HFF-Myc (cell line): ENCODE results near the gene RASEF.
A peak's percentile ranks its signal among the peaks of the same experiment; 100 is the strongest.

ENCODE experiments used
- DNase-seq: peaks from one replicate; pipeline ENCODE4 v3.0.0-alpha.2; 2011; ENCODE audit warnings: low read depth; ENCODE audit errors: extremely low read depth
- H3K4me3 ChIP-seq: replicated peaks from 2 replicates; pipeline ENCODE4 v1.5.1; 2011; ENCODE audit warnings: low read depth, mild to moderate bottlenecking, control low read depth, low read length
- CTCF ChIP-seq: IDR thresholded peaks from 2 replicates; pipeline ENCODE4 v1.5.1; 2012; ENCODE audit warnings: mild to moderate bottlenecking, low read depth, low read length, control low read depth; ENCODE audit errors: missing control alignments

RASEF gene

GRCh38 chr9:82996941-82997340 lies 66.0 kb downstream of the RASEF start:
- no peak overlapping the region for H3K4me3 ChIP-seq
- TF ChIP-seq CTCF, result no peak
- no peak for DNase-seq

- TF ChIP-seq CTCF, result no peak
- H3K4me3 ChIP-seq, result no peak overlapping the region
- no peak for DNase-seq
Observed at GRCh38 chr9:82993856-82994605, 68.9 kb downstream of the RASEF start.

DNA sequence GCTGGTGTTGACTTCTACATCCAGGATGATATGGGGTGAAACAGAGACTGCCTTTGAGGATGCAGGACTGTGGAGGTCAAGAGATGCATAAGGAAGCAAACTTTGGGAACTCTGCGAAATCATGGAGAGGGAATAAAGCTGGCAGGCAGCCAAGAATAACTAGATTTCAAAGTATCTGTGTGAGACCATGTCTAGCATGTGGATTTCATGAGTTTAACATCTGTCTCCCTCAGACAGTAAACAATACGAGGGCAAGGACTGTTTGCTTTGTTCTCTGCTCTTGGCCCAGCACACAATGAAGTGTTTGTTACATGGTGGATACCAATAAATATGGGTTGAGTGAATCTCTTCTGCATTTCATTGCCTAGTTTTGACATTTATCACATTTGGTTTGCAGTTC lies 71.3 kb downstream of the RASEF start:
- H3K4me3 ChIP-seq, result no peak overlapping the region
- peak; percentile 32 for DNase-seq
- TF ChIP-seq CTCF, result no peak

- no peak for TF ChIP-seq CTCF
- no peak for DNase-seq
- H3K4me3 ChIP-seq, result no peak overlapping the region
Observed at GRCh38 chr9:82989929-82990328, 73.0 kb downstream of the RASEF start.

DNA sequence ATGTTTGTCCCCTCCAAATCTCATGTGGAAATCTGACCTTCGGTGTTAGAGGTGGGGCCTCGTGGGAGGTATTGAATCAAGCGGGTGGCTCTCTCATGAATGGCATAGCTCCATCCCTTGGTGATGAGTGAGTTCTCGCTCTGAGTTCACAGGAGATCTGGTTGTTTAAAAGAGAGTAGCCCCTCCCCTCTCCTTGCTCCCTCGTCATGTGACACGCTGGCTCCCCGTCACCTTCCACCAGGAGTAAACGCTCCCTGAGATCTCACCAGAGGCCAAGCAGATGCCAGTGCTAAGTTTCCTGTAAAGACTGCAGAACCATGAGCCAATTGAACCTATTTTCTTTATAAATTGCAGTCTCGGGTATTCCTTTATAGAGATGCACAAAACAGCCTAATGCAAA lies 74.5 kb downstream of the RASEF start:
- H3K4me3 ChIP-seq, result no peak overlapping the region
- DNase-seq, result no peak
- TF ChIP-seq CTCF, result no peak

DNA sequence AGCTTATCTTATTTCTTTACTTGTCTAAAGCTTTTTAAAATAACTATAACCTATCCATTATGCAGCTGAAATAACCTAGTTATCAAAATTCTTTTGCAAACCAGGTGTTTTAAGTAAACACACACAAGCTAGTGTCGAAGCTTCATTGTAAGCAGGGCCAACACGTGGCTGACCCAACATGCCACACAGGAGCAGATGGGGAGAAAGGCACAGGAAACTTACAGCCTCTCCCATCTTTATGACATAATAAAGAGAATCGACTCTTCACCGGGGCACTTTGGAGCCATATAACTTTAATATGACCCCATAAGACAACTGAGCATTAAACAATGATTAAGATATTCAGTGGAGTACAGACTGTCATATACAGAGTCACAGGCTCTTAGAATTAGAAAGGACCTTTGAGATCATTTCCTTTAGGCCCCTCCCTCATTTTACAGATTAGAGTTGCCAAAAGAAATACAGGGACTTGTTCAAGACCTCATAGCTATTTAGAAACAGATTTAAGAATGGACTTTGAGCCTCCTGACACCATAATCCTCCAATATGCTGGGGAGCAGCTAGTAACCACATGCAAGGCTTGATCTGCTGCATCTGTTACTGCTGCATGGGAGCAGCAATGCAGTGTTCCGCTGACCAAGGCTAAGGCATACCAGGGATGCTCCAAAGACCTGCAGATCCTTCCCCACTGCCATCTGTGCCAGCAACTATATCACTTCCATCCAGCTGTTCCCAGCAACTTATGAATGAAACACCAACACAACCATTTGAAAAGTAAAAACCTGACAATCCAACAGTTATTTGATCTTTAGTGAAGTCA lies 75.4 kb downstream of the RASEF start:
- no peak for TF ChIP-seq CTCF
- no peak for DNase-seq

More for the DNA sequence above, 75.4 kb downstream of the RASEF start:
- H3K4me3 ChIP-seq, result no peak overlapping the region
